Activated CD8-positive, alpha-beta memory T cell treated with anti-CD3 and anti-CD28 coated beads, Interleukin-2, amount 50 U/mL, for 48 hours (primary cell): ENCODE measurements around the gene HOXB8.

Source experiments
- DNase-seq: peaks from one replicate; pipeline ENCODE4 v3.0.0-alpha.2; 2020

Gene HOXB8

DNA sequence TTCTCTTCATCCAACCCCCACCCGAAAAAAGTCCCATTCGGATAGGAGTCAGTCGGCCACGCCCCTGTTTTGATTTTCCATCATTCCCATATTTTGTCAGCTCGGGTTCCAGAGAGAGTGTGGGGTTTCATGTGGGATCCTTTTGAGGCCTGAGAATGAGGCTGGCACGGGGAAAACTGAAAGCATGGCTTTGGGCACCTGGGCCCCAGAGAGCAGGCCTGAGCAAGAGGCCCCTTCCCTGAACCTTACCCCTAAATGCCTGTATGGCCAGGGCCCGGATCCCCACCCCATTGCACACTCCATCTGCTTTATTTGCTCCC, 32.4 kb downstream of the HOXB8 start:
- no peak for DNase-seq

DNA sequence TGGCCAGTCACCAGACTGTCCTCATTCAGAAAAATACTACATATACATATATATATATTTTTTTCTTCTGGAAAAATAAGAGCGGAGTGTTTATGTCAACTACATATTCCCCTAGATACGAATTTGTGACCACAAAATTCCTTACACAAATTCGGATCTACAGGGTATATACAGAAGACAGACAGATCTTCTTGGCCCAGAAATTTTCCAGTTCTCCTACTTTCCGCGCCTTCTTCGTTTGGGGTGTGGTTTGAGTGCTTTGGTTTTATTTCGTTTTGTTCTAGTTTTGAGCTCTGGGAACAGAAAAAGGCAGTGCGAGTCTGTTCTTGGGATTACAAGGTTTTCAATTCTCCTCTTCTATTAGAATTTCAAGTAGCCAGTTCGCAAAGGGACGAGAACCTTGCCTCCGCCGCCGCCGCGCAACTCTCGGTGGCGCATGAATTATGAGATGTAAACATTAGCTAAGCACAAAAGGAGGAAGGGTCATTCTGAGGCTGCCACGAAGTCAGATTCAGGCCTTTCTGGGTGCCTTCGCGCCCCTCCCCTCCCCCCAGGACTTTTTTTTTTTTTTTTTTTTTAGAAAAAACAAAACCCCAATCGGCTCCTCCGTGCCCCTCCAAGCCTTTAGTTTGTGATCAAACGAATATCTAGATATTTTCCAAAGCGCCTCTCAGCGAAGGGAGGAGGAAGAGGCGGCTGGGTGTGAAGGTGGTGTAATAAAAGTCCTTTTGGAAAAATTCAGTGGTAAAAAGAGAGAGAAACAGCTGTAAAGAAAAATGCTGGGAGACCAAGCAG, 35.1 kb downstream of the HOXB8 start:
- no peak for DNase-seq

DNA sequence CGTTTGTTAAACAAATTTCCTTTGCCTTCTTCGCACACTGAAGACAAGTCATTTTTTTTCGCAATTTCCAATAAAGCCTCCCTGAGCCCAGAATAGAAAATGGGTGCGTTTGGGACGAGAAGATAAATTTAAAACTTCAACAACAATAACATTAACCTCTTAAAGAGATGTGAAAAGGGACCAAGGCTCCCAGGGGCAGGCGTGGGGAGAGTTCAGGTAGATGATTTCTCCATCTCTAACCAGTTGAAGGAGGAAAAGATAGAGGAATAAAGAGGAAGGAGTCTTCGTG, 35.7 kb downstream of the HOXB8 start:
- DNase-seq: no peak

- DNase-seq: no peak
These were observed 36.2 kb downstream of the HOXB8 start for GRCh38 chr17:48578616-48579470.

DNA sequence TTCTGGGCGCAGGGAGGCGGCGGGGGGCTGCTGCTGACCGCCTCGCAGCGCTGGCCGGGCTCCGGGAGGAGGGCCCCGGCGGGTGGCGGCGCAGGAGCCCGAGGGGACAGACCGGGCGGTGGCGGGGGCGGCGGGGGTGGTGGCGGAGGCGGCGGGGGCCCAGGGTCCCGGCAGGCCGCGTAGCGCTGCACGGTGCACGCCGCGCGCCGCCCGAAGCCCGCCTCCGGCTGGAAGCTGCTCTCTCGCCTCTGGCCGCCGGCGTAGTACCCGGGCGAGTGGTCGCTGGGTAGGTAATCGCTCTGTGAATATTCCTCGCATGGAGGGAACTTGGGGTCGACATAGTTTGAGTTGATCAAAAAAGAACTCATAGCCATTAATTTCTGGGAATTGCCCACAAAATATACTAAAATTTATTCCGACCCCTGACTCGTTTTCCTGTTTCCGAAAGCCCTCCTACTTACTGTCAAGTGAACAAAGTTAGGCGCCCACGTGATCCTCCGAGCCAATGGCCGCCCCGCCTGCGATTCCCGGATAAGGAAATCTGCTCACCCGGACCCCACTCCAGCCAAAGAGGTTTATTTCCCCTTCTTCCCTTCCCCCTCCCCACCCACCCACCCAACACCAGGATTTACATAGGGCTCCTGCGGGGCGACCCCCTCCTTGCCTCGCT, 37.0 kb downstream of the HOXB8 start, which contains the start of gene HOXB4:
HOXB4 (minus strand) TSS at position 405 of the 670 bp plus-strand sequence; CDS start at position 374, 31 bp downstream.
- DNase-seq: peak; percentile 77

GRCh38 chr17:48577330-48577945, 37.7 kb downstream of the HOXB8 start:
- DNase-seq: no peak

GRCh38 chr17:48576479-48577309, 38.4 kb downstream of the HOXB8 start:
- DNase-seq: no peak

DNA sequence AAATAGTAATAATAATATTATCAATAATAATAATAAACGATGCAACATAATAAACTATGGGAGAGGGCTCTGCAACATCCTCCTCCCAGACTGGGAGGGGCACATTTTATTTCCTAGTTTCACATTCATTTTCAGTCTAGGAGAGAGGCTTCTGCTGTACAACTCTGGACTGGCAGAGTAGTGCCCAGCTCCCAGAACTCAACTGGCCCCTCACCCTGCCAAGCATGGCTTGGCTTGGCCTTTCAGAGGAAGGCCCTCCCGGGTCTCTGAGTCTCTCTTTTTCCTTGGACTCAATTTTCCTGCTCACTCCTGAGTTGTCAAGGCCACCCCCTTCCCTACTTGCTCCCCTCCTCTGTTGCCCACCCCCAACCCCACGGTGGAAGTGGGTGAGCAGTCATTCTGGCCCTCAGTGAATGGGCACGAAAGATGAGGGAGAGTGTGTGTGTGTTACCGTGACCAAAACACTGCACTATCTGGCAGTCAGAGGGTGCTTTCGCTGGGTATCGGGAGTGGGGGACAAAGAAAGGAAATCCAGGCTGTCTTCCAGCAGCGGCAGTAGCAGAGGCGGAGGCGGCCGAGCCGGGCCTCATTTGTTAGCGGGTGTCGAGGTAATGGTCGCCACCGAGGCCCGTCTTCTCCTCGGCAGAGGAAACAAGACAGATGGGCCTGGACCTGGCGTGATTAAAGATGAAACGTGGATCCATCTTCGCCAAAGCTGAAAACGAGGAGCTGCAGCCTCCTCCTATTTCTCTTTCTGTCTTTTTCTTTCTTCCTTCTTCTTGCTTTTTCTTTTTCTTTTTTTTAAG, 39.2 kb downstream of the HOXB8 start:
- no peak for DNase-seq

DNA sequence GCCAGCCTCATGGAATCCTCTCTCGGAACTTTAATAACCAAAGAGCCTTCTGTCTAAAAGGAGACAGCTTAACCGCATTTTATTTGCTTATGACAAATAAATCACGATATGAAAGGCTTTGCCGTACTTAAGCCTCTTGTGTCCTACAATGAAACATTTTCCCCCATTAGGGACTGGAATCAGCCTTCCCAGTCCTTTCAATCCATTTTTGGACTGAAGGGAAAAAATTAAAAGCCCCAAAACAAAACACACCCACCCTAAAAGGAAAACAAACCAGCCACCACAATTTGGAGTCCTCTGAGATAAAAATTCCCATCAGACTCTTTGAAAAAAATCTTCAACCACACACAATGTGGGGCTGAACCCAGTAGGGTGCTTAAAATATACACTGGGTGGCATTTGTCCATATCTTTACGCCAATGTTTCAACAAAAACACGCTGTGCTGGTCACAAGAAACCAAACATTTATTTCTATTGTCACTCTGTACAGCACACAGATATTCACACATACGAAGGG, 40.0 kb downstream of the HOXB8 start:
- DNase-seq: no peak

- no peak for DNase-seq
These were observed 40.5 kb downstream of the HOXB8 start for GRCh38 chr17:48574505-48575065.

GRCh38 chr17:48571826-48572417, 43.2 kb downstream of the HOXB8 start:
- no peak for DNase-seq

DNA sequence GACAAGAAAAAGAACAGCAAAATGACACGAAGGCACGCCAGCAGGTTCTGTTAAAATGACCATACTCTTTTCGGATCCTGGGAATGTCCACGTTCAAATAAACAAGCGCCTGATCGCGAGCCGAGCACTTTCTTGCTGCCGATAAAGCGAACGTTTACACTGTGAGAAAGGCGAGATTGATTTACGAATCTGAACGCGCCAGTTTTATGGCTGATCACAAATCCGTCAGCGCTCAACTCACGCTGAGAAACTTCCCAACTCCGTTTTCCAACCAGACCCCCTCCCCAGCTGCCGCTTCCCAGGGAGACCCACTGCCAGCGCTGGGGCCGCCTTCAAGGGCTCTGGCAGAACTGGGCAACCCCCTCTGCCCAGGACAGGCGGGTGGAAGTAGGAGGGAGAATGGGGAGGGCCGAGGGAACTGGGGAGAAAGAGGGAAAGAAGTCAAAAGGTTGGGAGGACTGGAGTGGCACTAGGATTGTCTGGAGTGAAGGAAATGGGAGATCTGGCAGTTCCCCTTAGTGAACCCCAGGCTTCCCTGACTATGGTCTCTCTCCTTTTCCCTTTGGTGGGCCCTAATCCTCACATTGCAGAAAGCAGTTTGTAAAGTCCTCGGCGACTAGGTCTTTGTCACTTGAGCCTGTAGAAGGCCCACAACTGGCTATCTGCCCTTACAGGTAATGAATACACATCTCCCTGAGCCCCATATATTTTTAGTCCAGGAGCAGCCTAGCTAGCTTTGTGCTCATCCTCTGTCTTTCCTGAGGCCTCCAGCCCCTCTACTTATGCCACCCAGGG, 43.9 kb downstream of the HOXB8 start:
- no peak for DNase-seq

GRCh38 chr17:48570325-48571023, 44.6 kb downstream of the HOXB8 start:
- no peak for DNase-seq

DNA sequence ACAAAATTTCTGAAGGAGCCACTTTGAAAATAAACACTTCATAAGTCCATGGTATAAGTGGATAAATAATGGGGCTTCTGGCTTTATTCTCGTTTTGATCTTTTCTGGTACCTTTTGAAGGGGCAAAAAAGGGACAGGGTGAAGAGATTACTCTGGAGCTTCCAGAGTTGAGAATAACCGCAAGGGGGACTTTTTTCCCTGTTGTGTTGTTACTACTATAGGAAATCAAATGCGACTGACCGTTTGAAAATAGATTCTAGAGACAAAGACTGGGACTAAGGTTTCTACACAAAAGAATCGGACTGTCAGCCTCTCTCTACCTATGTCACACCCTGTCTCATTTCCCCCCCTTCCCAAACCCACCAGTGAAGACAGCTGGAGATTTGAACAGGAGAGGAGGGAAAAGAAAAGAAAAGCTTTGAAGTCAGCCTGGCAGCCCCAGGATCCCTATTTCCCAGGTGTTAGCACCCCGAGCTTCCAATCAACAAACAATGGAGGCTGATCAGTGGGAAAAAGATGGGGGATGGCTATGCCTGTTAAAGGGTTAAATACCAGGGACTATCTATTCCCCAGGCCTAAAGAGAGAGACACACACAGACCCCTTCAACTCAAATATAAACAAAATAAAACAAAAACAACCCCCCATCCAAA, 45.3 kb downstream of the HOXB8 start:
- DNase-seq: no peak

DNA sequence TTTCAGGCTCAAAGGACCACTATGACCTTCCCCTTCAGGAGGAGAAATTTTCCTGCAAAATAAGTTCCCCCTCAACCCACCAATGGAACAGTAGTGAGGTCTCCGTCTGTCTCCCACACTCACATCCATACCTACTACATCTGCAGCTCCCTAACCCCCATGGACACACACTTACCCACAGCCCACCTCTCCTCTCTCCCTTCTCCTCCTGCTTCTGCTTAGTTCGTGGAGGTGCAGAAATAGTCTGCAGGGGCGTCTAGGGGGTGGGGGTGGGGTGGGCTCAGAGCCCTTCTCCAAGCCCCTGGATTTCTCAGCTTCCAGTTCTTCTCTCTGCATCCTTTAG, 45.9 kb downstream of the HOXB8 start:
- DNase-seq: no peak

DNA sequence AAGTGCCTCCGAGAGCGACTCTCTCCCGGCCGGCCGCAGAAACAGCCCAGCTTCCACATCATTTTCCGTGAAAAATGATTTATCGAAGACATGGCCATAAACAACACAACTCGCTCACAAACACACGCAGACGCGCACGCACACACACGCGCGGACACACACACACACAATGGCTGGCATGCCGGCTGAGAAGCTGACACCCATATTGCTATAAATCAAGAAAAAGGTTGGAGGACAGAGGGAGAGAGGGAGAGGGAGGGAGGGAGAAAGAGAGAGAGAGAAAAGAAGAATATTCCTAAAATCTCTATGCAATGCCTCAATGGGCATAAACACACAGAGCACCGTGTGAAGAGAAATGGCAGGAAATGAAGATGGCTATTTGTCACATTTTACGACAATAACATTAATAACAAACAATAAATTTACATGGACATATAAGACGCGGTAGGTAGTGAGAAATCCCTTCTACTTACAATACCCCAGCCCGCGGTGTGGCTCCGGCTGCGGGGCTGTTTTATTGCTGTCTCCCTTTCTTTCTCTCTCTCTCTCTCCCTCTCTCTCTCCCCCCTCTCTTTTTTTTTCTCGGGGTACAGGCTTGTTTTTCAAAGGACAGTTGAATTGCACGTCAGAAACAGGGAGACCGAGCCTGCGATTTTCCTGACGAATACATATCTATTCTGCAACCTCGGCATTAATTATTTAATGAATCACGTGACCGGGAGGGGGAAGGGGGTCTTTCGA, 46.4 kb downstream of the HOXB8 start:
- no peak for DNase-seq

GRCh38 chr17:48567646-48568354, 47.3 kb downstream of the HOXB8 start:
- no peak for DNase-seq
